ENCODE data around the gene PDGFC. TPM values are rescaled to one million over a fixed set of nuclear protein-coding genes. Genes with fewer than 3 reads are reported as not detected.

Gene PDGFC
- total and polyA plus RNA-seq, 2 donors (not counting 3 experiments of a cell fraction or from before 2014, with no cell fraction given) = 2.7 to 5.3 TPM

- Histone ChIP-seq H3K4me1 (ENCODE audit: control insufficient read depth, extremely low read depth, insufficient read depth, low read length) (peaks cover 20% of the 10 kb centered on the region), H3K9me3 (replicated peaks; ENCODE audit: control insufficient read depth, insufficient read depth, low read length) (no peaks in the 10 kb centered on the region), H3K9me1 (replicated peaks; ENCODE audit: control insufficient read depth, extremely low read depth, insufficient read depth, low read length) (peaks cover 2% of the 10 kb centered on the region), H3K4me2 (ENCODE audit: insufficient read depth, low read length) (no peak overlapping the region), H4K20me1 (replicated peaks; ENCODE audit: control insufficient read depth, extremely low read depth, insufficient read depth, low read length) (no peaks in the 10 kb centered on the region), H2AFZ (ENCODE audit: low read depth, low read length) (no peak overlapping the region), H3K27ac (ENCODE audit: insufficient read depth, low read depth, low read length) (no peak overlapping the region), H3K9ac (replicated peaks; ENCODE audit: extremely low read depth, insufficient read depth, low read length) (no peak overlapping the region), H3K79me2 (ENCODE audit: control insufficient read depth, insufficient read depth, low read length) (no peaks in the 10 kb centered on the region), H3K27me3 (ENCODE audit: control insufficient read depth in 2 of 2, insufficient read depth in 2 of 2, low read length in 2 of 2) (no peaks in the 10 kb centered on the region), H3K4me3 (replicated peaks in 1 of 3; ENCODE audit: insufficient read depth in 1 of 3, low read depth in 1 of 3, low read length in 3 of 3) (no peak overlapping the region), H3K36me3 (ENCODE audit: control insufficient read depth in 2 of 2, extremely low read depth in 1 of 2, insufficient read depth in 2 of 2, low read length in 2 of 2) (no peaks in the 10 kb centered on the region)
- TF ChIP-seq POLR2A (IDR thresholded peaks at IDR 0.05; ENCODE audit: low read depth, low read length) (no peak), MYC (IDR thresholded peaks at IDR 0.05; ENCODE audit: low read depth, low read length) (no peak), CTCF (IDR thresholded peaks at IDR 0.05; ENCODE audit: extremely low read depth in 1 of 2, insufficient read depth in 1 of 2, low read depth in 1 of 2, low read length in 2 of 2) (no peak), FOS (IDR thresholded peaks at IDR 0.05; ENCODE audit: borderline replicate concordance, insufficient read depth, low read length) (no peak), JUN (IDR thresholded peaks at IDR 0.05; ENCODE audit: borderline replicate concordance, insufficient read depth, insufficient read length, low read depth) (no peak), GATA2 (IDR thresholded peaks at IDR 0.05; ENCODE audit: insufficient read depth, insufficient read length, low read depth, low read length) (no peak), POLR2AphosphoS5 (IDR thresholded peaks at IDR 0.05; ENCODE audit: insufficient read depth, low read depth, low read length) (no peak), MAX (IDR thresholded peaks at IDR 0.05; ENCODE audit: insufficient read depth, insufficient read length) (no peak), EZH2 (IDR thresholded peaks at IDR 0.05; ENCODE audit: borderline replicate concordance, low read depth, low read length, severe bottlenecking) (no peak)
- CTCF ChIA-PET = interaction anchor here (0.7 kb wide), 1 partner anchor 12 kb away, joined by 3 read pairs; no protein-coding TSS in a partner anchor
- no TSS peak for BruUV-seq (replicated peaks)
- intact Hi-C loops (cut with micrococcal nuclease) (no loop called here), dilution Hi-C loops (cut with MboI; ENCODE audit: extremely low pct_ligation_motif_present, low sequenced_read_pairs) (no loop called here)
- POLR2A ChIA-PET = interaction anchor here (0.6 kb wide), 1 partner anchor 18 kb away, joined by 3 read pairs; no protein-coding TSS in a partner anchor
- no peak for DNase-seq (ENCODE audit: low read depth, low spot score)
- FAIRE-seq = no peak
Observed at GRCh38 chr4:156781852-156782251, 189.7 kb downstream of the PDGFC start.

Measured in endothelial cell of umbilical vein (primary cell).